OCI-LY7 (cell line): Measurements from ENCODE around the gene GXYLT2.

Experiments used
- EZH2phosphoT487 ChIP-seq: fragments of 200-600 bp; sonication (generic); IDR thresholded peaks from 2 replicates; pipeline ENCODE4 v1.6.1; 2018; ENCODE audit warnings: low read depth, borderline replicate concordance, mild to moderate bottlenecking, mixed run types, antibody characterized with exemption, low read length, moderate library complexity, mixed read lengths
- TF ChIP-seq, protein P1 (sequence below): fragments of 200-600 bp; sonication (generic); conservative IDR thresholded peaks from 2 replicates; pipeline ENCODE4 v1.5.1; 2014; ENCODE audit warnings: mild to moderate bottlenecking, antibody characterized with exemption, low read length, moderate library complexity, mixed read lengths

- TF ChIP-seq, protein P1, sequence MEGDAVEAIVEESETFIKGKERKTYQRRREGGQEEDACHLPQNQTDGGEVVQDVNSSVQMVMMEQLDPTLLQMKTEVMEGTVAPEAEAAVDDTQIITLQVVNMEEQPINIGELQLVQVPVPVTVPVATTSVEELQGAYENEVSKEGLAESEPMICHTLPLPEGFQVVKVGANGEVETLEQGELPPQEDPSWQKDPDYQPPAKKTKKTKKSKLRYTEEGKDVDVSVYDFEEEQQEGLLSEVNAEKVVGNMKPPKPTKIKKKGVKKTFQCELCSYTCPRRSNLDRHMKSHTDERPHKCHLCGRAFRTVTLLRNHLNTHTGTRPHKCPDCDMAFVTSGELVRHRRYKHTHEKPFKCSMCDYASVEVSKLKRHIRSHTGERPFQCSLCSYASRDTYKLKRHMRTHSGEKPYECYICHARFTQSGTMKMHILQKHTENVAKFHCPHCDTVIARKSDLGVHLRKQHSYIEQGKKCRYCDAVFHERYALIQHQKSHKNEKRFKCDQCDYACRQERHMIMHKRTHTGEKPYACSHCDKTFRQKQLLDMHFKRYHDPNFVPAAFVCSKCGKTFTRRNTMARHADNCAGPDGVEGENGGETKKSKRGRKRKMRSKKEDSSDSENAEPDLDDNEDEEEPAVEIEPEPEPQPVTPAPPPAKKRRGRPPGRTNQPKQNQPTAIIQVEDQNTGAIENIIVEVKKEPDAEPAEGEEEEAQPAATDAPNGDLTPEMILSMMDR, result no peak
- TF ChIP-seq EZH2phosphoT487, result no peak
Observed at GRCh38 chr3:72904163-72904562, 16.3 kb downstream of the GXYLT2 start.
